Endothelial cell of umbilical vein (primary cell): ENCODE measurements around the gene PIGV. TPM values are rescaled to one million over a fixed set of nuclear protein-coding genes. Genes with fewer than 3 reads are reported as not detected.

Experiments used
- BruUV-seq: library from RNA; stranded (reverse); fragments of 400-500 nt; replicated peaks from 2 replicates; lab custom pipeline; 2021; lab: Mats Ljungman, UMichigan
- CTCF ChIA-PET: fragments of 300-600, 350-600 bp; sonication (Branson Sonifier 250); formaldehyde crosslinking; loops from one replicate; lab custom pipeline; 2021; ENCODE audit warnings: antibody characterized with exemption, inconsistent platforms; lab: Charles Lee
- POLR2A ChIA-PET: fragments of 300-600, 350-600 bp; sonication (Branson Sonifier 250); formaldehyde crosslinking; loops from one replicate; lab custom pipeline; 2021; ENCODE audit warnings: antibody characterized with exemption, inconsistent platforms; lab: Charles Lee
- DNase-seq: peaks from one replicate; pipeline ENCODE4 v3.0.0-alpha.2; 2011; ENCODE audit warnings: low read depth, low spot score
- FAIRE-seq: peaks from 2 replicates; lab custom pipeline; 2011; peaks lifted over from hg19 to GRCh38; lab: Jason Lieb, UNC
- H2AFZ ChIP-seq: 2 replicates; pipeline ENCODE4 v1.6.0; 2012; ENCODE audit warnings: low read depth, low read length, control low read depth, inconsistent platforms
- H3K27ac ChIP-seq: 2 replicates; pipeline ENCODE4 v1.5.1; 2011; ENCODE audit warnings: low read depth, mild to moderate bottlenecking, control low read depth, low read length, moderate library complexity; ENCODE audit not compliant: insufficient read depth
- H3K27me3 ChIP-seq, 2 experiments: 2 replicates each; pipeline versions ENCODE4 v1.6.0 to v1.6.1; 2011; ENCODE audit warnings: low read length in 2 of 2, mixed read lengths in 1 of 2; ENCODE audit not compliant: control insufficient read depth in 2 of 2, insufficient read depth in 2 of 2
- H3K36me3 ChIP-seq, 2 experiments: 2 replicates in 1 of 2; 3 replicates in 1 of 2; pipeline ENCODE4 v1.5.1; 2011; ENCODE audit warnings: low read length in 2 of 2, mild to moderate bottlenecking in 1 of 2, moderate library complexity in 1 of 2; ENCODE audit not compliant: control insufficient read depth in 2 of 2, insufficient read depth in 2 of 2; ENCODE audit errors: extremely low read depth in 1 of 2
- H3K4me1 ChIP-seq: 3 replicates; pipeline ENCODE4 v1.5.1; 2011; ENCODE audit warnings: mild to moderate bottlenecking, low read length; ENCODE audit not compliant: control insufficient read depth, insufficient read depth; ENCODE audit errors: extremely low read depth
- H3K4me2 ChIP-seq: 2 replicates; pipeline ENCODE4 v1.6.1; 2011; ENCODE audit warnings: low read length, control low read depth, mixed read lengths; ENCODE audit not compliant: insufficient read depth
- H3K4me3 ChIP-seq, 3 experiments: fragments of 200-600 bp in 1 of 3; sonication (generic), shearing (Covaris generic) in 1 of 3; replicated peaks in 1 of 3; 2 replicates each; pipeline ENCODE4 v1.5.1; 2011 to 2016; ENCODE audit warnings: control low read depth in 3 of 3, low read length in 3 of 3, mild to moderate bottlenecking in 2 of 3, inconsistent platforms in 1 of 3, low read depth in 1 of 3, moderate library complexity in 1 of 3; ENCODE audit not compliant: insufficient read depth in 1 of 3
- H3K79me2 ChIP-seq: 2 replicates; pipeline ENCODE4 v1.6.0; 2012; ENCODE audit warnings: low read length, inconsistent platforms; ENCODE audit not compliant: control insufficient read depth, insufficient read depth
- H3K9ac ChIP-seq: replicated peaks from 2 replicates; pipeline ENCODE3; 2011; ENCODE audit warnings: low read length, control low read depth; ENCODE audit not compliant: insufficient read depth; ENCODE audit errors: extremely low read depth
- H3K9me1 ChIP-seq: replicated peaks from 3 replicates; pipeline ENCODE4 v1.6.0; 2011; ENCODE audit warnings: mild to moderate bottlenecking, low read length; ENCODE audit not compliant: control insufficient read depth, insufficient read depth; ENCODE audit errors: extremely low read depth
- H3K9me3 ChIP-seq: replicated peaks from 2 replicates; pipeline ENCODE4 v1.5.1; 2012; ENCODE audit warnings: low read length, inconsistent platforms; ENCODE audit not compliant: control insufficient read depth, insufficient read depth
- H4K20me1 ChIP-seq: replicated peaks from 2 replicates; pipeline ENCODE3; 2011; ENCODE audit warnings: mild to moderate bottlenecking, low read length; ENCODE audit not compliant: control insufficient read depth, insufficient read depth; ENCODE audit errors: extremely low read depth
- CTCF ChIP-seq, 2 donors: IDR thresholded peaks; 1 replicate in 1 of 2; 2 replicates in 1 of 2; pipeline ENCODE4 v1.5.1; 2011; ENCODE audit warnings: low read length in 2 of 2, mild to moderate bottlenecking in 2 of 2, moderate library complexity in 2 of 2, control low read depth in 1 of 2, inconsistent platforms in 1 of 2, low read depth in 1 of 2; ENCODE audit not compliant: insufficient read depth in 1 of 2; ENCODE audit errors: extremely low read depth in 1 of 2
- EZH2 ChIP-seq: IDR thresholded peaks from 2 replicates; pipeline ENCODE4 v1.6.1; 2012; ENCODE audit warnings: borderline replicate concordance, low read depth, mild to moderate bottlenecking, moderate library complexity, low read length, inconsistent platforms; ENCODE audit not compliant: severe bottlenecking
- FOS ChIP-seq: IDR thresholded peaks from 2 replicates; pipeline ENCODE4 v1.6.1; 2011; ENCODE audit warnings: mild to moderate bottlenecking, low read length, moderate library complexity, borderline replicate concordance; ENCODE audit not compliant: insufficient read depth
- GATA2 ChIP-seq: IDR thresholded peaks from 2 replicates; pipeline ENCODE4 v1.7.0; 2011; ENCODE audit warnings: low read depth, mild to moderate bottlenecking, moderate library complexity, mixed read lengths, low read length; ENCODE audit not compliant: insufficient read length, insufficient read depth
- JUN ChIP-seq: IDR thresholded peaks from 2 replicates; pipeline ENCODE4 v1.6.1; 2011; ENCODE audit warnings: borderline replicate concordance, low read depth; ENCODE audit not compliant: insufficient read length, insufficient read depth
- MAX ChIP-seq: IDR thresholded peaks from 2 replicates; pipeline ENCODE4 v1.6.1; 2011; ENCODE audit not compliant: insufficient read depth, insufficient read length
- MYC ChIP-seq: IDR thresholded peaks from one replicate; pipeline ENCODE4 v1.6.1; 2011; ENCODE audit warnings: mild to moderate bottlenecking, low read depth, low read length
- POLR2A ChIP-seq: IDR thresholded peaks from 2 replicates; pipeline ENCODE4 v1.6.1; 2012; ENCODE audit warnings: low read depth, mild to moderate bottlenecking, control low read depth, low read length
- POLR2AphosphoS5 ChIP-seq: IDR thresholded peaks from 2 replicates; pipeline ENCODE4 v1.6.1; 2012; ENCODE audit warnings: low read depth, mild to moderate bottlenecking, control low read depth, low read length, moderate library complexity; ENCODE audit not compliant: insufficient read depth
- dilution Hi-C: fragments of 300-500 bp; cut with MboI; formaldehyde crosslinking; loops from one replicate; pipeline ENCODE4 v1.15.0; 2019; ENCODE audit warnings: low sequenced_read_pairs; ENCODE audit not compliant: extremely low pct_ligation_motif_present
- intact Hi-C: fragments of 100-400 bp; cut with micrococcal nuclease; formaldehyde crosslinking; loops from one replicate; pipeline ENCODE4 v1.10.0; 2022
- polyA plus RNA-seq, 4 experiments: library from polyadenylated mRNA; depleted of rRNA in 3 of 4; stranded (reverse) in 3 of 4; unstranded in 1 of 4; fragments of >200 nt; gene quantifications; 2 replicates each; pipeline versions ENCODE4 v1.2.1 to v1.2.3, GENCODE V29; 2011 to 2012; ENCODE audit warnings: missing spikeins in 1 of 4
- total RNA-seq: library from RNA; stranded (reverse); gene quantifications from 2 replicates; pipeline ENCODE4 v1.2.3, GENCODE V29; 2021

Gene PIGV
- total and polyA plus RNA-seq, 2 donors (not counting 3 experiments of a cell fraction or from before 2014, with no cell fraction given) = 7.5 to 11.9 TPM

- intact Hi-C loops = loop anchor here (1.0 to 2.0 kb wide), 5 partner anchors 66 to 289 kb away; no protein-coding TSS in a partner anchor
- no peak for FAIRE-seq
- Histone ChIP-seq H3K36me3 (peaks cover 0 to 5% of the 10 kb centered on the region in 2 experiments), H3K9me1 (no peaks in the 10 kb centered on the region), H3K4me1 (peaks cover 38% of the 10 kb centered on the region), H4K20me1 (no peaks in the 10 kb centered on the region), H2AFZ (no peak overlapping the region), H3K27me3 (no peaks in the 10 kb centered on the region), H3K9me3 (no peaks in the 10 kb centered on the region), H3K4me2 (no peak overlapping the region), H3K4me3 (no peak overlapping the region), H3K79me2 (no peaks in the 10 kb centered on the region), H3K9ac (no peak overlapping the region), H3K27ac (no peak overlapping the region)
- no TSS peak for BruUV-seq
- POLR2A ChIA-PET = interaction anchor here (1.2 kb wide), 1 partner anchor 98 kb away, joined by 6 read pairs; no protein-coding TSS in a partner anchor
- CTCF ChIA-PET = interaction anchor here (0.9 to 9.4 kb wide), 27 partner anchors 10 to 289 kb away, joined by 3 to 428 read pairs (median 9); partner anchors contain the start of genes ARID1A and GPN2
- dilution Hi-C loops = loop anchor here (5.0 kb wide), 1 partner anchor 87 kb away; no protein-coding TSS in a partner anchor
- TF ChIP-seq MAX = no peak
- TF ChIP-seq POLR2A = no peak
- no peak for TF ChIP-seq JUN
- TF ChIP-seq POLR2AphosphoS5 = no peak
- no peak for TF ChIP-seq GATA2
- DNase-seq = no peak
Observed at GRCh38 chr1:26789612-26789865, 1.8 kb downstream of the PIGV start.

GRCh38 chr1:26789931-26790330 lies 2.2 kb downstream of the PIGV start:
- POLR2A ChIA-PET = interaction anchor here (1.1 kb wide), 1 partner anchor 98 kb away, joined by 4 read pairs; no protein-coding TSS in a partner anchor
- no peak overlapping the region for H3K4me2 ChIP-seq

More at GRCh38 chr1:26789931-26790330, 2.2 kb downstream of the PIGV start:
- CTCF ChIA-PET = interaction anchor here (0.9 to 9.4 kb wide), 19 partner anchors 10 to 289 kb away, joined by 3 to 428 read pairs (median 9); partner anchors contain the start of gene ARID1A
- Histone ChIP-seq H3K4me1 (peaks cover 38% of the 10 kb centered on the region), H3K9ac (no peak overlapping the region), H3K27me3 (no peaks in the 10 kb centered on the region), H4K20me1 (no peaks in the 10 kb centered on the region), H3K4me3 (no peak overlapping the region), H3K36me3 (peaks cover 0 to 6% of the 10 kb centered on the region in 2 experiments), H3K79me2 (no peaks in the 10 kb centered on the region), H3K27ac (no peak overlapping the region), H3K9me1 (no peaks in the 10 kb centered on the region), H3K9me3 (no peaks in the 10 kb centered on the region), H2AFZ (no peak overlapping the region)
- TF ChIP-seq CTCF (IDR thresholded peaks at IDR 0.05; ENCODE audit: extremely low read depth in 1 of 2, insufficient read depth in 1 of 2, low read depth in 1 of 2, low read length in 2 of 2) (no peak), POLR2A (no peak), FOS (no peak), GATA2 (no peak), MYC (no peak), JUN (no peak), MAX (no peak), EZH2 (no peak)
- DNase-seq (no peak), FAIRE-seq (no peak)
- no TSS peak for BruUV-seq
- intact Hi-C loops (loop anchor here (1.0 to 2.0 kb wide), 5 partner anchors 67 to 289 kb away; no protein-coding TSS in a partner anchor), dilution Hi-C loops (loop anchor here (5.0 kb wide), 1 partner anchor 88 kb away; no protein-coding TSS in a partner anchor)
